Measurements from ENCODE around the gene PHF11.

The PHF11 gene

DNA sequence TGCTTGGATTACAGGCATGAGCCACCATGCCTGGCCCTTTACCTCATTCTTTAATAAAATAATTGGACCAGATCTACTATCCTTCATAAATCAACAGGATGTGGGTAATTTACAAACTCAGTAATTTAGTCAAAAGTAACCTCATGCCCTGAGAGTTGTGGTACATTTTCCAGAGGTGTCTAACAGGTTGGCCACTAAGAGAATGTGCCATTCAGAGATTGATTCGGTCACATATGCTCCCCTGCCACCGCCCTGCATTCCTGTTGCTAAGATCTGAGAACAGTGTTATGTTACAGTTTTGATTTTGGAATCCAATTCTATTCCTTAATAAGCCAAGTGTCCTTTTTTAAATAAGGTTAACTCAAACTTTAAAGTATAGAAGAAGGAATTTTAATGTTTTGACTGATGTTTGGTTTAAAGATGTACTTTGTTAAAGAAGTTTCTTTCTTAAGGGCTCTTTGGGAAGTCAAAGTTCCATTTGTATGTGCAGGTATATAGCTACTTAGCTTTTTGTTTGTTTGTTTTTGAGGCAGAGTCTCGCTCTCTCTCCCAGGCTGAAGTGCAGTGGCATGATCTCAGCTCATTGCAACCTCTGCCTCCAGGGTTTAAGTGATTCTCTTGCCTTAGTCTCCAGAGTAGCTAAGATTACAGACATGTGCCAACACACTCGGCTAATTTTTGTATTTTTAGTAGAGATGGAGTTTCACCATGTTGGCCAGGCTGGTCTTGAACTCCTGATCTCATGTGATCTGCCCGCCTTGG is 29.2 kb downstream of the PHF11 start:
- Histone ChIP-seq H3K36me3 (ENCODE audit: control insufficient read depth, insufficient read depth, low read length) (no peaks in the 10 kb centered on the region), H3K4me3 (ENCODE audit: insufficient read depth, low read depth, low read length) (no peak overlapping the region)

DNA sequence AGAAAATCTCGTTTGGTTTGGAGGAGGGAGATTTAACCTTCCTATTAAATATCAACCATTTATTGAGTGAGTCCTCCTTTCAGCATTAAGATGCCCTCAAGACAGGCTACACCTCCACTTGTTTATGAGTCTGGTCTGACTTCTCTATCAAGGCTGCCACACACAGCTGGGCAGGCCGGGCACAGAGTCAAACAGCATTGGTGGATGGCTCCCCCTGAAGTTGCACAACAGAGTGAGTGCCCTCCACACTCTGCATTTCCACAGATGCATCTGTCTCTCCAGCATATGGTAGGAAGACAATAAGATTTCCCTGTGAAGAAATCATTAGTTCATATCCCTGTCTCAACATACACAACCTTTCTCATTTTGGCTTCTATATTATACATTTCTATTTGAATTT is 31.4 kb downstream of the PHF11 start:
- 80 to 94% methylated on average over 2 of the region's 2 CpGs for WGBS, 2 experiments
- H3K27ac ChIP-seq (ENCODE audit: insufficient read depth, low read depth, low read length, poor library complexity, severe bottlenecking) = no peak overlapping the region
- no peaks in the 10 kb centered on the region for H3K4me1 ChIP-seq (ENCODE audit: control insufficient read depth, insufficient read depth, low read length)
- no peaks in the 10 kb centered on the region for H3K27me3 ChIP-seq (ENCODE audit: control insufficient read depth, insufficient read depth, low read length, poor library complexity, severe bottlenecking)
- H3K9me3 ChIP-seq (ENCODE audit: control insufficient read depth, low read length) = no peaks in the 10 kb centered on the region
- peaks cover 4% of the 10 kb centered on the region for H3K36me3 ChIP-seq (ENCODE audit: control insufficient read depth, insufficient read depth, low read length)
- H3K4me3 ChIP-seq (ENCODE audit: insufficient read depth, low read depth, low read length) = no peak overlapping the region

More for the DNA sequence above, 29.2 kb downstream of the PHF11 start:
- no peaks in the 10 kb centered on the region for H3K9me3 ChIP-seq (ENCODE audit: control insufficient read depth, low read length)
- H3K27ac ChIP-seq (ENCODE audit: insufficient read depth, low read depth, low read length, poor library complexity, severe bottlenecking) = no peak overlapping the region
- no peaks in the 10 kb centered on the region for H3K27me3 ChIP-seq (ENCODE audit: control insufficient read depth, insufficient read depth, low read length, poor library complexity, severe bottlenecking)
- H3K4me1 ChIP-seq (ENCODE audit: control insufficient read depth, insufficient read depth, low read length) = no peaks in the 10 kb centered on the region
- 93 to 94% methylated on average over 5 of the region's 5 CpGs for WGBS, 2 experiments

- H3K4me1 ChIP-seq (ENCODE audit: control insufficient read depth, insufficient read depth, low read length) = no peaks in the 10 kb centered on the region
- H3K36me3 ChIP-seq (ENCODE audit: control insufficient read depth, insufficient read depth, low read length) = peaks cover 4% of the 10 kb centered on the region
- no peak overlapping the region for H3K27ac ChIP-seq (ENCODE audit: insufficient read depth, low read depth, low read length, poor library complexity, severe bottlenecking)
- 100% methylated on average over 1 of the region's 1 CpG for WGBS, 2 experiments
- no peak overlapping the region for H3K4me3 ChIP-seq (ENCODE audit: insufficient read depth, low read depth, low read length)
- no peaks in the 10 kb centered on the region for H3K27me3 ChIP-seq (ENCODE audit: control insufficient read depth, insufficient read depth, low read length, poor library complexity, severe bottlenecking)
- H3K9me3 ChIP-seq (ENCODE audit: control insufficient read depth, low read length) = no peaks in the 10 kb centered on the region
These were observed 32.4 kb downstream of the PHF11 start for GRCh38 chr13:49528161-49528560.

- no peaks in the 10 kb centered on the region for H3K9me3 ChIP-seq (ENCODE audit: control insufficient read depth, low read length)
- H3K27ac ChIP-seq (ENCODE audit: insufficient read depth, low read depth, low read length, poor library complexity, severe bottlenecking) = no peak overlapping the region
- H3K4me1 ChIP-seq (ENCODE audit: control insufficient read depth, insufficient read depth, low read length) = no peaks in the 10 kb centered on the region
- H3K36me3 ChIP-seq (ENCODE audit: control insufficient read depth, insufficient read depth, low read length) = peaks cover 4% of the 10 kb centered on the region
- H3K4me3 ChIP-seq (ENCODE audit: insufficient read depth, low read depth, low read length) = no peak overlapping the region
- WGBS, 2 experiments = 92% methylated on average over 7 of the region's 7 CpGs
- no peaks in the 10 kb centered on the region for H3K27me3 ChIP-seq (ENCODE audit: control insufficient read depth, insufficient read depth, low read length, poor library complexity, severe bottlenecking)
These were observed 34.7 kb downstream of the PHF11 start for GRCh38 chr13:49530457-49530856.

DNA sequence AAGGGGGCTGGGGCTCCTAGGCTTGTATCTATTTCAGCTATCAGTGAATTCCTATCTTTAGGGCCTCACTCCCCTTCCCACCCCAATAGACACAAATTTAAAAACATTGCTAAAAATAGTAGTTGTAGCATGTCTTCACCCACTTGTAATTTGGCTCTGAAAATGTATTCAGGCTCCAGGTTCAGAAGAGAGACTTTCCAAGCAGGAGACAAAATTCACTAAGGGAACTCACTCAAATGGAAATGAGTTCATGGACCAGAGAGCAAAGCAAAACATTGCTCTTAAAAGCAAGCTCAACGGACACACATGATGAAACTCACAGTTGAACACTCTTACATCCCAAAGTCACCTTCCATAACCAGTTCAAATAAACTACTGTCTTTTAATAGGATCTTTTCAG is 36.8 kb downstream of the PHF11 start:
- Histone ChIP-seq H3K4me1 (ENCODE audit: control insufficient read depth, insufficient read depth, low read length) (no peaks in the 10 kb centered on the region), H3K9me3 (ENCODE audit: control insufficient read depth, low read length) (no peaks in the 10 kb centered on the region)

DNA sequence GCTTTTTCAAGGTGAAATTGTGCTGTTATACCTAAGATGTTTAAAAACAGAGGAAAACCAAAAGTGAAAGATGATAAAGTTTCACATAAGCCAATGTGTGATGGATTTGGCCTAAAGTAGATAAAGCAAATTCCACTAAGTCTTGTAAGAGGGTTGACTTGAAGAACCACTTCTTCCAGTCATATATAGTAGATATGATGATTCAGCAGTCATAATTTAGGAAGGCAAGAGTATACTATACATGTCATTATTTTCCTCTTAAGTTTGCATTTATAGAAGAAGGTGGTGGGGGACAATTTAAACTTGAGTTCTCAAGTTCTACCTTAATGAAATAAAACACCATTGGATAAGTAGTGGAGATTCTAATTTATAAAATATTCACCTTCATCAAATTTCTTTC is 37.3 kb downstream of the PHF11 start:
- Histone ChIP-seq H3K9me3 (ENCODE audit: control insufficient read depth, low read length) (no peaks in the 10 kb centered on the region), H3K27me3 (ENCODE audit: control insufficient read depth, insufficient read depth, low read length, poor library complexity, severe bottlenecking) (no peaks in the 10 kb centered on the region), H3K36me3 (ENCODE audit: control insufficient read depth, insufficient read depth, low read length) (peaks cover 4% of the 10 kb centered on the region), H3K4me1 (ENCODE audit: control insufficient read depth, insufficient read depth, low read length) (no peaks in the 10 kb centered on the region), H3K4me3 (ENCODE audit: insufficient read depth, low read depth, low read length) (no peak overlapping the region), H3K27ac (ENCODE audit: insufficient read depth, low read depth, low read length, poor library complexity, severe bottlenecking) (no peak overlapping the region)

More for the DNA sequence above, 36.8 kb downstream of the PHF11 start:
- 89 to 90% methylated on average over 1 of the region's 1 CpG for WGBS, 2 experiments
- Histone ChIP-seq H3K36me3 (ENCODE audit: control insufficient read depth, insufficient read depth, low read length) (peaks cover 4% of the 10 kb centered on the region), H3K27me3 (ENCODE audit: control insufficient read depth, insufficient read depth, low read length, poor library complexity, severe bottlenecking) (no peaks in the 10 kb centered on the region), H3K4me3 (ENCODE audit: insufficient read depth, low read depth, low read length) (no peak overlapping the region), H3K27ac (ENCODE audit: insufficient read depth, low read depth, low read length, poor library complexity, severe bottlenecking) (no peak overlapping the region)

GRCh38 chr13:49533591-49534269 is 38.0 kb downstream of the PHF11 start:
- H3K4me1 ChIP-seq (ENCODE audit: control insufficient read depth, insufficient read depth, low read length) = no peaks in the 10 kb centered on the region
- H3K27me3 ChIP-seq (ENCODE audit: control insufficient read depth, insufficient read depth, low read length, poor library complexity, severe bottlenecking) = no peaks in the 10 kb centered on the region
- 83 to 85% methylated on average over 7 of the region's 7 CpGs for WGBS, 2 experiments
- no peak overlapping the region for H3K4me3 ChIP-seq (ENCODE audit: insufficient read depth, low read depth, low read length)
- no peaks in the 10 kb centered on the region for H3K9me3 ChIP-seq (ENCODE audit: control insufficient read depth, low read length)
- H3K27ac ChIP-seq (ENCODE audit: insufficient read depth, low read depth, low read length, poor library complexity, severe bottlenecking) = no peak overlapping the region
- peaks cover 4% of the 10 kb centered on the region for H3K36me3 ChIP-seq (ENCODE audit: control insufficient read depth, insufficient read depth, low read length)

- peaks cover 14% of the 10 kb centered on the region for H3K36me3 ChIP-seq (ENCODE audit: control insufficient read depth, insufficient read depth, low read length)
- no peaks in the 10 kb centered on the region for H3K4me1 ChIP-seq (ENCODE audit: control insufficient read depth, insufficient read depth, low read length)
- no peak overlapping the region for H3K27ac ChIP-seq (ENCODE audit: insufficient read depth, low read depth, low read length, poor library complexity, severe bottlenecking)
- 86 to 90% methylated on average over 7 of the region's 7 CpGs for WGBS, 2 experiments
- no peaks in the 10 kb centered on the region for H3K27me3 ChIP-seq (ENCODE audit: control insufficient read depth, insufficient read depth, low read length, poor library complexity, severe bottlenecking)
- no peak overlapping the region for H3K4me3 ChIP-seq (ENCODE audit: insufficient read depth, low read depth, low read length)
- H3K9me3 ChIP-seq (ENCODE audit: control insufficient read depth, low read length) = no peaks in the 10 kb centered on the region
These were observed 40.6 kb downstream of the PHF11 start for GRCh38 chr13:49536144-49536873.

GRCh38 chr13:49538404-49538803 is 42.7 kb downstream of the PHF11 start:
- no peaks in the 10 kb centered on the region for H3K27me3 ChIP-seq (ENCODE audit: control insufficient read depth, insufficient read depth, low read length, poor library complexity, severe bottlenecking)
- H3K4me1 ChIP-seq (ENCODE audit: control insufficient read depth, insufficient read depth, low read length) = no peaks in the 10 kb centered on the region
- WGBS, 2 experiments = 94 to 98% methylated on average over 2 of the region's 2 CpGs
- peaks cover 14% of the 10 kb centered on the region for H3K36me3 ChIP-seq (ENCODE audit: control insufficient read depth, insufficient read depth, low read length)
- no peak overlapping the region for H3K4me3 ChIP-seq (ENCODE audit: insufficient read depth, low read depth, low read length)
- no peak overlapping the region for H3K27ac ChIP-seq (ENCODE audit: insufficient read depth, low read depth, low read length, poor library complexity, severe bottlenecking)
- H3K9me3 ChIP-seq (ENCODE audit: control insufficient read depth, low read length) = no peaks in the 10 kb centered on the region

GRCh38 chr13:49539313-49539712 is 43.6 kb downstream of the PHF11 start:
- no peaks in the 10 kb centered on the region for H3K4me1 ChIP-seq (ENCODE audit: control insufficient read depth, insufficient read depth, low read length)
- H3K27ac ChIP-seq (ENCODE audit: insufficient read depth, low read depth, low read length, poor library complexity, severe bottlenecking) = no peak overlapping the region
- WGBS, 2 experiments = 94 to 97% methylated on average over 5 of the region's 5 CpGs
- H3K36me3 ChIP-seq (ENCODE audit: control insufficient read depth, insufficient read depth, low read length) = peaks cover 14% of the 10 kb centered on the region
- H3K4me3 ChIP-seq (ENCODE audit: insufficient read depth, low read depth, low read length) = no peak overlapping the region
- no peaks in the 10 kb centered on the region for H3K9me3 ChIP-seq (ENCODE audit: control insufficient read depth, low read length)
- no peaks in the 10 kb centered on the region for H3K27me3 ChIP-seq (ENCODE audit: control insufficient read depth, insufficient read depth, low read length, poor library complexity, severe bottlenecking)
